ENCODE data around the gene DTYMK. TPM values are rescaled to one million over a fixed set of nuclear protein-coding genes. Genes with fewer than 3 reads are reported as not detected.
A peak's percentile ranks its signal among the peaks of the same experiment; 100 is the strongest.
"Not testable (repeated sequence)": the region's sequence is repeated elsewhere in the genome, so short reads cannot be mapped to it uniquely, and the experiment has no call there.

Gene DTYMK
- total and polyA plus RNA-seq, 3 donors from 2014 or later, result 16.4 to 30.0 (median 27.4) TPM

DNA sequence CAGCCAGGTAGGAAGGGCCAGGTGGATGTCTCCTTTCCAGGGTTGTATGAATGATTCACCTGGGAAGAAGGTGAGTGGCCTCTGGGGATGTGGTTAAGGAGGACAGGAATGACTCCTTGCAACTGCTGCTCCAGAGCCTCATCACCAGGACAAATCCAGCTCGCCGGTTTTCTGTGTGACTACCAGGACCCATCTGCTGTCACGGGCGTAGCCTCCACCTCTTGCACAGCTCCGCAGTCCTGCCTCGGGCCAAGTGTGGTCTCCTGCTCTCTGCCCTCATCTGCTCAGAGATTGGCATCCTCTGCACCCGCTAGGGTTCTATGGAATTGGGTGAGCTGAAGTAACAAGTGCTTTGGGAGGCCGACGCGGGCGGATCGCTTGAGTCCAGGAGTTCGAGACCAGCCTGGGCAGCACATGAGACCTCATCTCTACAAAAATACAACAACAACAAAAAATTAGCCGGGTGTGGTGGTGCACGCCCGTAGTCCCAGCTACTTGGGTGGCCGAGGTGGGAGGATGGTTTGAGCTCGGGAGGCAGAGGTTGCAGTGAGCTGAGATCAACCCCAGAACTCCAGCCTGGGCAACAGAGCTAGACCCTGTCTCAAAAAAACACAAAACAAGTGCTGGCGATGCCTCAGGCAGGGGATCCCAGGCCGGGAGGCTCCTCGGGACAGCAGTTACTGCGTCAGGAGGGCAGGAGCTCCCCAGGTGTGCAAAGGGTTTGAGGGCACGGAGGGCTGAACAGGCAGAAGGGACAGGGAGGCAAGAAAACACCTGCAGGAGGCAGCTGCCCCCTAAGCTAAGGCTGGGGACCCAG is 47.0 kb upstream of the DTYMK start:
- Histone ChIP-seq H3K4me3 (peak overlapping the region; percentile 84 to 89), H3K4me1 (peaks cover 10% of the 10 kb centered on the region), H3K9me3 (no peaks in the 10 kb centered on the region), H3K36me3 (ENCODE audit: low read depth, missing control alignments) (no peaks in the 10 kb centered on the region), H3K27me3 (no peaks in the 10 kb centered on the region), H3K27ac (peak overlapping the region; percentile 37 to 91)
- DNase-seq, result no peak
- WGBS, 2 donors, result 66 to 80% methylated on average over 21 to 23 of the region's 23 CpGs
- intact Hi-C loops (cut with DNase I; ENCODE audit: low total_unique reads), result no loop called here
- TF ChIP-seq, protein P1, sequence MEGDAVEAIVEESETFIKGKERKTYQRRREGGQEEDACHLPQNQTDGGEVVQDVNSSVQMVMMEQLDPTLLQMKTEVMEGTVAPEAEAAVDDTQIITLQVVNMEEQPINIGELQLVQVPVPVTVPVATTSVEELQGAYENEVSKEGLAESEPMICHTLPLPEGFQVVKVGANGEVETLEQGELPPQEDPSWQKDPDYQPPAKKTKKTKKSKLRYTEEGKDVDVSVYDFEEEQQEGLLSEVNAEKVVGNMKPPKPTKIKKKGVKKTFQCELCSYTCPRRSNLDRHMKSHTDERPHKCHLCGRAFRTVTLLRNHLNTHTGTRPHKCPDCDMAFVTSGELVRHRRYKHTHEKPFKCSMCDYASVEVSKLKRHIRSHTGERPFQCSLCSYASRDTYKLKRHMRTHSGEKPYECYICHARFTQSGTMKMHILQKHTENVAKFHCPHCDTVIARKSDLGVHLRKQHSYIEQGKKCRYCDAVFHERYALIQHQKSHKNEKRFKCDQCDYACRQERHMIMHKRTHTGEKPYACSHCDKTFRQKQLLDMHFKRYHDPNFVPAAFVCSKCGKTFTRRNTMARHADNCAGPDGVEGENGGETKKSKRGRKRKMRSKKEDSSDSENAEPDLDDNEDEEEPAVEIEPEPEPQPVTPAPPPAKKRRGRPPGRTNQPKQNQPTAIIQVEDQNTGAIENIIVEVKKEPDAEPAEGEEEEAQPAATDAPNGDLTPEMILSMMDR (IDR thresholded peaks at IDR 0.05), result no peak
- TF ChIP-seq POLR2A (IDR thresholded peaks at IDR 0.05), result no peak

DNA sequence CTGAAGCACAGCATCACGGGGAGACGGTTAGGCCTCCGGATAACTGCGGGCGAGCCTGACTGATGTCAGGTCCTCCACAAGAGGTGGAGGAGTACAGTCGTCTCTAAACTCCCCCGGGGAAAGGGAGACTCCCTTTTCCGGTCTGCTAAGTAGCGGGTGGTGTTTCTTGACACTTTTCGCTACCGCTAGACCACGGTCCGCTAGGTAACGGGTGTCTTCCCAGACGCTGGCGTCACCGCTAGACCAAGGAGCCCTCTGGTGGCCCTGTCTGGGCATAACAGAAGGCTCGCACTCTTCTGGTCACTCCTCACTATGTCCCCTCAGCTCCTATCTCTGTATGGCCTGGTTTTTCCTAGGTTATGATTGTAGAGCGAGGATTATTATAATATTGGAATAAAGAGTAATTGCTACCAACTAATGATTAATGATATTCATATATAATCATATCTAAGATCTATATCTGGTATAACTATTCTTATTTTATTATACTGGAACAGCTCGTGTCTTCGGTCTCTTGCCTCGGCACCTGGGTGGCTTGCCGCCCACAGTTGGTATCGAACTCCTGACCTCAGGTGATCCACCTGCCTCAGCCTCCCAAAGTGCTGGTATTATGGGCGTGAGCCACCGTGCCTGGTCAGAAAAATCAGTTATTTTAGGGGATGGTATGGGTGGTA is 46.0 kb upstream of the DTYMK start:
- TF ChIP-seq, protein P1 (IDR thresholded peaks at IDR 0.05), result peak; percentile 26 to 54 (median 34)
- DNase-seq, result peak; percentile 71
- intact Hi-C loops (cut with DNase I; ENCODE audit: low total_unique reads); H3K9me3 ChIP-seq; H3K27ac ChIP-seq; H3K27me3 ChIP-seq; H3K4me3 ChIP-seq; H3K36me3 ChIP-seq (ENCODE audit: low read depth, missing control alignments); H3K4me1 ChIP-seq: not testable (repeated sequence)
- 43 to 98% methylated on average over 7 to 26 of the region's 26 CpGs for WGBS, 2 donors

DNA sequence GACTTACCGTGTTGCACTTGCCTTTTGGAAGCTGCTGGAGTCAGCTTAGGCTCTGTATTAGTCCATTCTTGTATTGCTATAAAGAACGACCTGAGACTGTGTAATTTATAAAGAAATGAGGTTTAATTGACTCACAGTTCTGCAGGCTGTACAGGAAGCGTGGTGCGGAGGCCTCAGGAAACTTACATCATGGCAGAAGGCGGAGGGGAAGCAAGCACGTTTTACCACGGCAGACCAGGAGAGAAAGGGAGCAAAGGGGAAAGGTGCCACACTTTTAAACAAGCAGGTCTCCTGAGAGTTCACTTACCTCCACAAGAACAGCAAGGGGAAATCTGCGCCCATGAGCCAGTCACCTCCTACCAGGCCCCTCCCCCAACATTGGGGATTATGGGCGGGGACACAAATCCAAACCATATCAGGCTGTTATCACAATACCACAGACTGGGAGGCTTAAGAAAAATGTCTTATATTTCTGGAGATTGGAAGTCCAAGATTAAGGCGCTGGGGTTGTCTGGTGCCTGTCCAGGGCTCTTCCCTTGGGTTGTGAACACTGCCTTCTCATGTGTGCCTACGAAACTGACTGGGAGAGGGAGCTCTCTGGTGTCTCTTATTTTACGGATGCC is 44.2 kb upstream of the DTYMK start:
- intact Hi-C loops (cut with DNase I; ENCODE audit: low total_unique reads), result no loop called here
- no peaks in the 10 kb centered on the region for H3K9me3 ChIP-seq
- WGBS, 2 donors, result 85 to 91% methylated on average over 12 of the region's 12 CpGs
- H3K4me3 ChIP-seq, result no peak overlapping the region
- DNase-seq, result no peak
- TF ChIP-seq, protein P1 (IDR thresholded peaks at IDR 0.05), result no peak
- TF ChIP-seq POLR2A (IDR thresholded peaks at IDR 0.05), result no peak
- no peaks in the 10 kb centered on the region for H3K27me3 ChIP-seq
- no peak overlapping the region for H3K27ac ChIP-seq
- H3K4me1 ChIP-seq, result peaks cover 7% of the 10 kb centered on the region
- H3K36me3 ChIP-seq (ENCODE audit: low read depth, missing control alignments), result no peaks in the 10 kb centered on the region

DNA sequence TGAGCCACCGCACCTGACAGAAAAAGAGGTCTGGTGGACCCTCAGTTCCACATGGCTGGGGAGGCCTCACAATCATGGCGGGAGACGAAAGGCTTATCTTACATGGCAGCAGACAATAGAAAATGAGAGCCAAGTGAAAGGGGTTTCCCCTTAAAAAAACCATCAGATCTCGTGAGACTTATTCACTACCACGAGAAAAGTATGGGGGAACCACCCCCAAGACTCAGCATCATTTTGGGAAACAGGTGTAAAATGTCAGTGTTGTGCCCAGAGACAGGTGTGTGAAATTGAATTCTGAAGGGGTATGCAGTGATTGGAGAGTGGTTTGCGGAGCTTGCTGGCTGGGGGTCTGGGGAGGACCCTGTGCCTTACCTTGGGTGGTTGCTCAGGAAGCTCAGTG is 43.3 kb upstream of the DTYMK start:
- no peaks in the 10 kb centered on the region for H3K27me3 ChIP-seq

More for the DNA sequence above, 43.3 kb upstream of the DTYMK start:
- Histone ChIP-seq H3K27ac (no peak overlapping the region), H3K4me3 (no peak overlapping the region), H3K36me3 (ENCODE audit: low read depth, missing control alignments) (no peaks in the 10 kb centered on the region), H3K9me3 (no peaks in the 10 kb centered on the region), H3K4me1 (peaks cover 5% of the 10 kb centered on the region)
- intact Hi-C loops (cut with DNase I; ENCODE audit: low total_unique reads), result no loop called here
- DNase-seq, result no peak
- TF ChIP-seq POLR2A (IDR thresholded peaks at IDR 0.05), result no peak
- TF ChIP-seq, protein P1 (IDR thresholded peaks at IDR 0.05), result no peak
- 93 to 96% methylated on average over 6 of the region's 6 CpGs for WGBS, 2 donors

Measured in testis (tissue), 3 donors.